Esophagus squamous epithelium (tissue), 4 donors: ENCODE results near the gene TLR6.

Experiments used
- CTCF ChIP-seq, 6 experiments: fragments of 450-650 bp in 4 of 6; fragments of 200-600 bp in 2 of 6; sonication (generic) in 2 of 6; IDR thresholded peaks; one replicate each; pipeline ENCODE4 v1.5.1; 2016 to 2019; ENCODE audit warnings: antibody characterized with exemption in 6 of 6, mild to moderate bottlenecking in 4 of 6, moderate library complexity in 4 of 6
- POLR2A ChIP-seq, 4 donors: fragments of 450-650 bp; IDR thresholded peaks; one replicate each; pipeline ENCODE4 v1.6.1; 2017; ENCODE audit warnings: antibody characterized with exemption in 4 of 4, mild to moderate bottlenecking in 4 of 4, moderate library complexity in 3 of 4

GRCh38 chr4:38819569-38819968 lies 37.0 kb downstream of the TLR6 start:
- no peak for TF ChIP-seq CTCF (IDR thresholded peaks at IDR 0.05)
- no peak for TF ChIP-seq POLR2A (IDR thresholded peaks at IDR 0.05)
